Erythroblast (primary cell): Measurements from ENCODE around the gene ITPK1.

ENCODE experiments used
- GATA1 ChIP-seq: IDR thresholded peaks from 2 replicates; pipeline ENCODE4 v1.6.1; 2011; ENCODE audit warnings: low read depth, mild to moderate bottlenecking, control low read depth, low read length, moderate library complexity
- POLR2A ChIP-seq: IDR thresholded peaks from 2 replicates; pipeline ENCODE4 v1.6.1; 2011; ENCODE audit warnings: mild to moderate bottlenecking, low read length

GRCh38 chr14:93029417-93029816 is 86.3 kb downstream of the ITPK1 start:
- TF ChIP-seq POLR2A: no peak
- TF ChIP-seq GATA1: no peak
